DMS114 treated with DMSO at 0.1 percent for 48 hours (cell line): Measurements from ENCODE around the gene RNF31.

Source experiments
- DNase-seq: peaks from one replicate; lab custom pipeline; 2025; ENCODE audit not compliant: unreplicated experiment; lab: John Stamatoyannopoulos, UW

The RNF31 gene

DNA sequence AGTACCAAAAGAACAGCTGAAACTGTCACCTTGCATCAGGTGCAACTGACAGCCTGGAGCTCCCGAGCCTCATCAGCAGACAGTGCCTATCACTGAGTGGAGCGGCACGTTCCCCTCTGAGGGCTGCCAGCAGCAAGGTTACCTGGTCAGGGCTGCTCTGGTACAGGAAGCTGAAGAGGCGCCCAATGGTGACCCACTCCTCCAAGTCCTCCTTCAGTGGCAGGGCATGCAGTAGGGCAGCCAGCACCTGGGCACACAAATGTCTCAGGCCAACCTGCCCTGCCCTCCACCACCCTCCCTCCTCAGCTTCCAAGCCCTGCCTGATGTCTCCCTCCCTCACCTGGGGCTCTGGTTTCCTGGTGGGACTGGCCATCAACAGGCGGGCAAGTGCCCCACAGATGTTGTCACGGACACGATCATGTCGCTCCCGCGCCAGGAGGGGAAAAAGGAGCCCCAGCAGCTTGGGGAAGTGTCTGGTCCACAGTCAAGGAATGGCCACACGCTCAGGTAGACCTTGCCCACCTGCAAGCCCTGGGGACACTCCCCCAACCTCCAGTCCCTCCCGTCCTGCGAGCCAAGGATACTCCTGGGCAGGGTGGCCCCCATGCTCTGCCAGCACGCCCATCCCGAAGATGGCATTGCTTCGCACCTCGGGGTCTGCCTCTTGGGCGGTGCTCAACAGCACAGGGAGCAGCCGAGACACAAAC is 34.2 kb downstream of the RNF31 start:
- no peak for DNase-seq

- no peak for DNase-seq
These were observed 35.0 kb downstream of the RNF31 start for GRCh38 chr14:24182110-24182882.

- no peak for DNase-seq
These were observed 35.8 kb downstream of the RNF31 start for GRCh38 chr14:24183014-24183481.

- DNase-seq = no peak
These were observed 37.0 kb downstream of the RNF31 start for GRCh38 chr14:24184104-24184970.

GRCh38 chr14:24185026-24185425 is 37.7 kb downstream of the RNF31 start:
- no peak for DNase-seq

GRCh38 chr14:24185741-24186140 is 38.4 kb downstream of the RNF31 start:
- no peak for DNase-seq

- DNase-seq = no peak
These were observed 39.7 kb downstream of the RNF31 start for GRCh38 chr14:24186831-24187538.

DNA sequence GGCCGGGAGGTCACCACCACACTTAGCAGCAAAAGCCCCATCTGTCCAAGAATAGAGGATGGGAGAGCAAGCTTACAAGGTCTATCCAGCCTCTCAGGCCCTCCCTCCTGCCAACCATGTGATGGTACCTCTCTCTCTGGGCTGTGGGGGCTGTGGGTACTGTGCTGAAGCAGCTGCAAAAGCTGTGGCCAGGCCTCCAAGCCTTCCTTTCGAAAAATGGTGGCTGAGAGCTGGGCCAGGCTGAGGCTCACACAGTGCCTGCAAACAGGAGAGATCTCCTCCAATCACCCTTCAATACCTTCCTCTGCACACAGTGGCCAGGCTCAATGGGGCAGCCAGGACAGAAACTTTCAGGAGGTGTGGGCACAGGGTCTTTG is 40.2 kb downstream of the RNF31 start:
- DNase-seq = no peak

DNA sequence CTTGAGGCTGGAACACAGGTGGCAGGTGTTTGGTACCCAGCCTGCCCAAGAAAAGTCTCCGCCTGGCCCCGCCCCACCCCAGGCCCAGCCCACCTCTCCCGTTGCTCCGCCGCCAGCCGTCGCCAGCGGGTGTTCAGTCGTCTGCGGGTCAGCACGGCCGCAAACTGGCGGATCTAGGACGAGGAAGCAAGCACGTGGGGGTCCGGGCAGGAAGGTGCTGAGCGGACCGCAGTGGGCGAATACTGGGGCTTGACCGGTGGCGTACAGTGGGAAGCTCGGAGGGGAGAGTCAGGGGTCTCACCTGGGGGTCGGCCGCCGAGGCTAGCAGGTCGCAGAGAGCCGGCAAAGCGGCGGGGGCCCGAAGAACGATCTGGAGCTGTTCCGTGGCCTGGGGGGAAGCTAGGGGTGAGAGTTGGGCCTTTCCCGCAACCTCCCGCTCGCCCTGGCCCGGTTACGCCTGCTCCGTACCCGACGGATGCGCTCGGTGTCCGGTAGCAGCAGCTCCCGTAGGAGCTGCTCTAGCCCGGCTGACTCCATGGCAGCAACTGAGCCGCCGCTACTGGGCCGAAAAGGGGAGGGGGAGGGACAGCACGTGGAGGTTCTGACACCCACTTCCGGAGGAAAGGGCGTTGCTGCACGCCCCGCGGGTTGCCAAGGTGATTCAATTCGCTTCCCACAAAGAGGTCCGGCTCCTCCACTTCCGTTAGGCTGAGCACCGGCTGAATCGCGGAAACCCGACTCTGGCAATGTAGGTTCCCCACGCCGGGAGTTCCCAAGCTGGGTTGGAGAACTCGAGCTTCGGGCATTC is 41.2 kb downstream of the RNF31 start, which contains the start of gene IPO4:
Gene IPO4, minus strand, starts transcription at position 566 of the 808 bp plus-strand sequence. Its CDS starts 29 bp downstream, at position 537.
- DNase-seq = peak; percentile 65

DNA sequence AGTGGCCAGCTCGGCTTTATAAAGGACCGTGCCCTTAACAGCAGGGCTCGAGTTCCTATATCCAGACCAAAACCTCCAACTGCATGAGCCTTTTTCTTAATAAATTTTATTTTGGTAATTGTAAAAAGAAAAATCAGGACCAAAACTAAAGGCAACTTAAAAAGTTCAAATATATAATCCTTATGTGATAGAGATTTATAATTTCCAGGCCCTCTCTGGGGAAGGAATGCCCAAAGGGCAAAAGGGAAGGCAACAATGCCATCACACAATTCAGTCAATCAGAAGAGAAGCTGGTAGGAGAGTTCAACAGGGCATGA is 41.7 kb downstream of the RNF31 start:
- no peak for DNase-seq

DNA sequence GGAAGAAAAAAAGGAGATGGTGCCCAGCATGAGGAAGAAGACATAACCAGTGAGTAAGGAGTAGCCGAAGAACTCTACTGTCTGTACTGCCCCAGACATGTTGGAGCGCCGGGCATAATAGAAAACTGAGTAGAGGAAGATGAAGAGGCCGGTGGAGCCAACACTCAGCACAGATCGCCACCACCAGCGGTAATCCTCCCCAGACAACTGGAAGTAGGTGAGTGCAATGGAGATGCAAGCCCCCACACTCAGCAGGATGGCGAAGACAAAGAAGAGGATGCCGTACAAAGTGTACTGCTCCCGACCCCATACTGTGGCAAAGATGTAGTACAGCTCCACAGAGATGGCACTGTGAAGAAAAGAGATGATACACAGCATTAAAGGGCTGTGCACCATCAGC is 42.2 kb downstream of the RNF31 start:
- no peak for DNase-seq

- DNase-seq = no peak
These were observed 43.1 kb downstream of the RNF31 start for GRCh38 chr14:24190416-24190815.

GRCh38 chr14:24192933-24193332 is 45.6 kb downstream of the RNF31 start:
- DNase-seq = no peak

- DNase-seq = no peak
These were observed 47.0 kb downstream of the RNF31 start for GRCh38 chr14:24194186-24194872.

DNA sequence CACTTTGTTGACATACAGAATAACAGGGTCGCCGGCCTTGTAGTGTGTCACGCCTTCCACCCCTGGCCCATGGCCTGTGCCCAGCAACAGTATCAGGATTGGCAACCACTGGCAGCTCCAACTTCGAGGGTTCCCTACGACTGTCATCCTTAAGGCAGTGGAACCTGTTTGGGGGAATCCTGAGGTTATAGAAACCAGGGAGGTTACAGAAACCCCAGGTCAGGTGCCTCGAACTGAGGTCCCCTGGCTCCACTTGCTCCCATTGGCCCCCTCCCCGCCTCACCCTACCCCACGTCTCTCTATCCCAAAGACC is 47.5 kb downstream of the RNF31 start:
- DNase-seq = no peak

- peak; percentile 42 for DNase-seq
These were observed 48.1 kb downstream of the RNF31 start, which contains the start of gene TM9SF1 for GRCh38 chr14:24195186-24196070. TM9SF1 (minus strand) TSS chr14:24195441; CDS start chr14:24195019, 422 bp downstream.

DNA sequence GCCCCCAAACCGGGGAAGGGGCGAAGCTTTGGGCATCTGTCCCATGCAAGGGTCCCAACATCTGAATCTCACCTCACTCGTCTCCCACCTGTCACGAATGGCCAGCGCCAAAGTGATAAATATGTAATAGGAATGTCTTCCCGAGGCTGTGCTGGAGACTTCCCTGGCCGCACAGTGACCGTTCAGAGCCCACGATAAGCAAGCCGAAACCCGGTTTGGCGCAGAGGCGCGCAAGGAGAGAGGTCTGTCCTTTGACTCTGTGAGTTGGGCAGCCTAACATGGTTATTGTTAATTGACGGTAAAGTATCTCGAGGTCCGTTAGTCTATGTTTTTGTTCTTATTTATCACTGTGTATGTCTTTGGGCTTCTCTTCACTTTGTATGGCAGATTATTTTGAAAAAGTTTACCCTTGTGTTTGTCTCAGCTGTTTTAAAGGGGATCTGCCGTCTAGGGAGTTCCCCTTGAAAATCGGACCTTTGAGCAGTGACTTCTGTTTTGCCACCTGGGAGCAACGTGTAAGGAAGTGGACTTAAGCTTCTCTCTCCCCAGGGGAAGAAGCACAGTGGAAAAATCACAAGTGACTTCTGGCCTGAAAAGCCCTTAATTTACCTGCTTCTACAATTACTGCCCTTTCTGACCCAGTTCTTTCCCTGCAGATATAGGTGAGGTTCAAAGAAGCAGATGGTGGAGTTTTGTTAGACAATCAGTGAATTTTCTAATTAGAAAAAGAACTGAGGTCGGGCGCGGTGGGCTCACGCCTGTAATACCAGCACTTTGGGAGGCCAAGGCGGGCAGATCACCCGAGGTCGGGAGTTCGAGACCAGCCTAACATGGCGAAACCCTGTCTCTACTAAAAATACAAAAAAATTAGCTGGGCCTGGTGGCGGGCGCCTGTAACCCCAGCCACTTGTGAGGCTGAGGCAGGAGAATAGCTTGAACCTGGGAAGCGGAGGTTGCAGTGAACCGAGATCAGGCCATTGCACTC is 49.1 kb downstream of the RNF31 start:
- DNase-seq = no peak
